ENCODE measurements around the gene DDC. TPM values are rescaled to one million over a fixed set of nuclear protein-coding genes. Genes with fewer than 3 reads are reported as not detected.

The DDC gene
- polyA plus RNA-seq, 1 donor (not counting 4 experiments of a cell fraction or from before 2014, with no cell fraction given), result not detected

- no peaks in the 10 kb centered on the region for H3K9me1 ChIP-seq (ENCODE audit: control insufficient read depth, extremely low read depth, insufficient read depth, low read length)
- no peaks in the 10 kb centered on the region for H3K79me2 ChIP-seq (ENCODE audit: control insufficient read depth, insufficient read depth, low read length)
- no peak overlapping the region for H3K27ac ChIP-seq (ENCODE audit: control insufficient read depth, insufficient read depth, low read length)
- no peak for FAIRE-seq
- no peak for DNase-seq (ENCODE audit: low read depth, low spot score)
- TF ChIP-seq CTCF (optimal IDR thresholded peaks at IDR 0.05 in 1 of 3, IDR thresholded peaks at IDR 0.05 in 1 of 3, conservative IDR thresholded peaks at IDR 0.05 in 1 of 3; ENCODE audit: extremely low read depth in 1 of 3, insufficient read depth in 2 of 3, low read length in 3 of 3), result no peak
- TF ChIP-seq EZH2 (IDR thresholded peaks at IDR 0.05; ENCODE audit: low read length), result no peak
- H3K4me2 ChIP-seq (ENCODE audit: control insufficient read depth, extremely low read depth, insufficient read depth, low read depth, low read length), result no peak overlapping the region
- no peak overlapping the region for H2AFZ ChIP-seq (ENCODE audit: control insufficient read depth, low read length)
- no peaks in the 10 kb centered on the region for H3K9me3 ChIP-seq (ENCODE audit: control insufficient read depth, low read depth, low read length)
- no peaks in the 10 kb centered on the region for H3K36me3 ChIP-seq (ENCODE audit: control insufficient read depth in 2 of 2, extremely low read depth in 1 of 2, insufficient read depth in 2 of 2, low read length in 2 of 2)
- no peaks in the 10 kb centered on the region for H4K20me1 ChIP-seq (ENCODE audit: control insufficient read depth, extremely low read depth, insufficient read depth, low read length)
- no peaks in the 10 kb centered on the region for H3K27me3 ChIP-seq (ENCODE audit: control insufficient read depth, extremely low read depth, insufficient read depth, low read length)
- H3K9ac ChIP-seq (ENCODE audit: control insufficient read depth, extremely low read depth, insufficient read depth, low read length), result no peak overlapping the region
- H3K4me1 ChIP-seq (ENCODE audit: control insufficient read depth, extremely low read depth, insufficient read depth, low read length), result peaks cover 2% of the 10 kb centered on the region
- no peak overlapping the region for H3K4me3 ChIP-seq (ENCODE audit: control insufficient read depth in 2 of 3, extremely low read depth in 1 of 3, insufficient read depth in 2 of 3, low read depth in 1 of 3, low read length in 3 of 3)
- dilution Hi-C loops (cut with MboI; ENCODE audit: extremely low pct_ligation_motif_present, low sequenced_read_pairs), result no loop called here
These were observed 151.6 kb downstream of the DDC start for GRCh38 chr7:50413561-50413960.

GRCh38 chr7:50412973-50413372 lies 152.2 kb downstream of the DDC start:
- dilution Hi-C loops (cut with MboI; ENCODE audit: extremely low pct_ligation_motif_present, low sequenced_read_pairs), result no loop called here
- no peaks in the 10 kb centered on the region for H3K9me3 ChIP-seq (ENCODE audit: control insufficient read depth, low read depth, low read length)

More at GRCh38 chr7:50412973-50413372, 152.2 kb downstream of the DDC start:
- H3K27me3 ChIP-seq (ENCODE audit: control insufficient read depth, extremely low read depth, insufficient read depth, low read length), result no peaks in the 10 kb centered on the region
- TF ChIP-seq EZH2 (IDR thresholded peaks at IDR 0.05; ENCODE audit: low read length) (no peak), CTCF (optimal IDR thresholded peaks at IDR 0.05 in 1 of 3, IDR thresholded peaks at IDR 0.05 in 1 of 3, conservative IDR thresholded peaks at IDR 0.05 in 1 of 3; ENCODE audit: extremely low read depth in 1 of 3, insufficient read depth in 2 of 3, low read length in 3 of 3) (no peak)
- H3K9ac ChIP-seq (ENCODE audit: control insufficient read depth, extremely low read depth, insufficient read depth, low read length), result no peak overlapping the region
- FAIRE-seq (no peak), DNase-seq (ENCODE audit: low read depth, low spot score) (no peak)
- no peak overlapping the region for H3K27ac ChIP-seq (ENCODE audit: control insufficient read depth, insufficient read depth, low read length)
- no peaks in the 10 kb centered on the region for H4K20me1 ChIP-seq (ENCODE audit: control insufficient read depth, extremely low read depth, insufficient read depth, low read length)
- H3K4me2 ChIP-seq (ENCODE audit: control insufficient read depth, extremely low read depth, insufficient read depth, low read depth, low read length), result no peak overlapping the region
- H3K79me2 ChIP-seq (ENCODE audit: control insufficient read depth, insufficient read depth, low read length), result no peaks in the 10 kb centered on the region
- no peaks in the 10 kb centered on the region for H3K36me3 ChIP-seq (ENCODE audit: control insufficient read depth in 2 of 2, extremely low read depth in 1 of 2, insufficient read depth in 2 of 2, low read length in 2 of 2)
- H3K4me3 ChIP-seq (ENCODE audit: control insufficient read depth in 2 of 3, extremely low read depth in 1 of 3, insufficient read depth in 2 of 3, low read depth in 1 of 3, low read length in 3 of 3), result no peak overlapping the region
- peaks cover 2% of the 10 kb centered on the region for H3K4me1 ChIP-seq (ENCODE audit: control insufficient read depth, extremely low read depth, insufficient read depth, low read length)
- no peak overlapping the region for H2AFZ ChIP-seq (ENCODE audit: control insufficient read depth, low read length)
- H3K9me1 ChIP-seq (ENCODE audit: control insufficient read depth, extremely low read depth, insufficient read depth, low read length), result no peaks in the 10 kb centered on the region

Measured in keratinocyte (primary cell).